Mesendoderm (in vitro differentiated cells): ENCODE measurements around the gene FRG2.
"Not testable (repeated sequence)": the region's sequence is repeated elsewhere in the genome, so short reads cannot be mapped to it uniquely, and the experiment has no call there.

Source experiments
- DNase-seq: peaks from one replicate; pipeline ENCODE4 v3.0.0; 2013
- H2AK5ac ChIP-seq: 2 replicates; pipeline ENCODE4 v1.6.1; 2013; ENCODE audit warnings: low read length, inconsistent platforms
- H2BK120ac ChIP-seq: 2 replicates; pipeline ENCODE4 v1.6.1; 2013; ENCODE audit warnings: low read depth, mild to moderate bottlenecking, low read length, moderate library complexity, mixed read lengths
- H2BK15ac ChIP-seq: replicated peaks from 2 replicates; pipeline ENCODE4 v1.6.1; 2013; ENCODE audit warnings: low read depth, mild to moderate bottlenecking, moderate library complexity
- H2BK5ac ChIP-seq: 2 replicates; pipeline ENCODE4 v1.6.1; 2013; ENCODE audit warnings: low read length, inconsistent platforms
- H3K18ac ChIP-seq: 2 replicates; pipeline ENCODE4 v1.6.1; 2013; ENCODE audit warnings: mild to moderate bottlenecking, low read length, mixed read lengths
- H3K23ac ChIP-seq: one replicate; pipeline ENCODE4 v1.6.1; 2013; ENCODE audit warnings: low read length
- H3K27ac ChIP-seq: 2 replicates; pipeline ENCODE4 v1.5.1; 2013; ENCODE audit warnings: low read depth, mild to moderate bottlenecking, inconsistent platforms, low read length, moderate library complexity
- H3K27me3 ChIP-seq: 2 replicates; pipeline ENCODE4 v1.6.1; 2013; ENCODE audit warnings: low read length, control low read depth, mild to moderate bottlenecking, inconsistent platforms; ENCODE audit not compliant: insufficient read depth, poor library complexity
- H3K36me3 ChIP-seq: 2 replicates; pipeline ENCODE4 v1.6.1; 2013; ENCODE audit warnings: low read length, inconsistent platforms; ENCODE audit not compliant: control insufficient read depth, insufficient read depth
- H3K4ac ChIP-seq: one replicate; pipeline ENCODE4 v1.6.1; 2013; ENCODE audit warnings: low read depth, mild to moderate bottlenecking, low read length, moderate library complexity
- H3K4me1 ChIP-seq: 2 replicates; pipeline ENCODE4 v1.6.1; 2013; ENCODE audit warnings: low read depth, low read length, inconsistent platforms; ENCODE audit not compliant: control insufficient read depth
- H3K4me2 ChIP-seq: 2 replicates; pipeline ENCODE4 v1.6.1; 2013; ENCODE audit warnings: low read length
- H3K4me3 ChIP-seq: 2 replicates; pipeline ENCODE4 v1.5.1; 2013; ENCODE audit warnings: mild to moderate bottlenecking, low read length
- H3K56ac ChIP-seq: one replicate; pipeline ENCODE4 v1.6.1; 2013; ENCODE audit warnings: low read length
- H3K79me1 ChIP-seq: 2 replicates; pipeline ENCODE4 v1.6.1; 2013; ENCODE audit warnings: low read length, inconsistent platforms
- H3K79me2 ChIP-seq: 2 replicates; pipeline ENCODE4 v1.6.1; 2013; ENCODE audit warnings: mild to moderate bottlenecking, low read length; ENCODE audit not compliant: control insufficient read depth, insufficient read depth
- H3K9ac ChIP-seq: 2 replicates; pipeline ENCODE4 v1.6.1; 2013; ENCODE audit warnings: low read length, inconsistent platforms
- H4K5ac ChIP-seq: one replicate; pipeline ENCODE4 v1.6.1; 2013; ENCODE audit warnings: low read length
- H4K8ac ChIP-seq: one replicate; pipeline ENCODE4 v1.6.1; 2013; ENCODE audit warnings: low read depth, mild to moderate bottlenecking, control low read depth, low read length, moderate library complexity
- WGBS: extraction: QIAGEN DNeasy Blood & Tissue Kit; methylation state at CpG from one replicate; pipeline ENCODE4 v1.1.7; 2013; ENCODE audit warnings: low lambda C conversion rate, missing lambda C conversion rate; ENCODE audit not compliant: insufficient coverage; ENCODE audit errors: extremely low coverage; 5-methylcytosine and 5-hydroxymethylcytosine counted together

The FRG2 gene

GRCh38 chr4:190049378-190050239, 22.6 kb upstream of the FRG2 start:
- not testable (repeated sequence) for H3K36me3 ChIP-seq, H3K56ac ChIP-seq, H3K79me2 ChIP-seq

GRCh38 chr4:190047627-190048026, 20.6 kb upstream of the FRG2 start:
- not testable (repeated sequence) for H4K5ac ChIP-seq, H3K79me2 ChIP-seq, H3K36me3 ChIP-seq, H3K4me1 ChIP-seq, H3K4ac ChIP-seq, H2AK5ac ChIP-seq, H3K4me2 ChIP-seq, H3K27ac ChIP-seq, H2BK5ac ChIP-seq, H3K27me3 ChIP-seq, DNase-seq, H2BK15ac ChIP-seq, H2BK120ac ChIP-seq, H3K23ac ChIP-seq, H3K4me3 ChIP-seq, H3K56ac ChIP-seq, H3K9ac ChIP-seq, H3K79me1 ChIP-seq, H4K8ac ChIP-seq, H3K18ac ChIP-seq
- WGBS: no CpG with 5 or more reads among the region's 12 CpGs

More at GRCh38 chr4:190049378-190050239, 22.6 kb upstream of the FRG2 start:
- not testable (repeated sequence) for H2BK5ac ChIP-seq, H4K8ac ChIP-seq, H3K4me3 ChIP-seq, H4K5ac ChIP-seq, DNase-seq, H3K4me2 ChIP-seq, H2BK15ac ChIP-seq, H3K23ac ChIP-seq, H3K27me3 ChIP-seq, H2BK120ac ChIP-seq, H3K27ac ChIP-seq, H3K4ac ChIP-seq, H3K9ac ChIP-seq, H3K79me1 ChIP-seq, H3K4me1 ChIP-seq, H3K18ac ChIP-seq, H2AK5ac ChIP-seq
- WGBS: no CpG with 5 or more reads among the region's 28 CpGs

GRCh38 chr4:190040873-190041272, 13.8 kb upstream of the FRG2 start:
- H4K8ac ChIP-seq, H4K5ac ChIP-seq, H2BK15ac ChIP-seq, DNase-seq, H2BK5ac ChIP-seq, H3K4me3 ChIP-seq, H3K23ac ChIP-seq, H3K4me2 ChIP-seq, H2AK5ac ChIP-seq, H3K27me3 ChIP-seq, H3K56ac ChIP-seq, H3K36me3 ChIP-seq, H3K4ac ChIP-seq, H3K79me2 ChIP-seq, H3K27ac ChIP-seq, H3K79me1 ChIP-seq, H3K9ac ChIP-seq, H3K18ac ChIP-seq, H3K4me1 ChIP-seq, H2BK120ac ChIP-seq: not testable (repeated sequence)
- no CpG with 5 or more reads among the region's 40 CpGs for WGBS

- DNase-seq, H3K27ac ChIP-seq, H4K5ac ChIP-seq, H3K4ac ChIP-seq, H3K4me1 ChIP-seq, H3K4me2 ChIP-seq, H4K8ac ChIP-seq, H3K79me2 ChIP-seq, H3K27me3 ChIP-seq, H3K9ac ChIP-seq, H3K56ac ChIP-seq, H2AK5ac ChIP-seq, H3K18ac ChIP-seq, H3K4me3 ChIP-seq, H2BK15ac ChIP-seq, H3K23ac ChIP-seq, H3K79me1 ChIP-seq, H2BK5ac ChIP-seq, H2BK120ac ChIP-seq, H3K36me3 ChIP-seq: not testable (repeated sequence)
- no CpG with 5 or more reads among the region's 39 CpGs for WGBS
Observed at GRCh38 chr4:190037704-190038388, 10.8 kb upstream of the FRG2 start.

- not testable (repeated sequence) for H3K79me2 ChIP-seq, H3K56ac ChIP-seq, H3K27ac ChIP-seq, H3K4me3 ChIP-seq, H3K4me1 ChIP-seq, H2AK5ac ChIP-seq, H2BK5ac ChIP-seq, H4K5ac ChIP-seq, H4K8ac ChIP-seq, H2BK15ac ChIP-seq, H3K4ac ChIP-seq, H3K4me2 ChIP-seq, H3K9ac ChIP-seq, DNase-seq, H3K18ac ChIP-seq, H3K23ac ChIP-seq, H3K79me1 ChIP-seq, H3K36me3 ChIP-seq, H2BK120ac ChIP-seq, H3K27me3 ChIP-seq
- no CpG with 5 or more reads among the region's 5 CpGs for WGBS
Observed at GRCh38 chr4:190031264-190031663, 4.2 kb upstream of the FRG2 start.
